ENCODE measurements around the gene CBX1.
"Not testable (repeated sequence)": the region's sequence is repeated elsewhere in the genome, so short reads cannot be mapped to it uniquely, and the experiment has no call there.

Gene CBX1

GRCh38 chr17:48036693-48037035, 64.6 kb downstream of the CBX1 start:
- no peaks in the 10 kb centered on the region for H3K36me3 ChIP-seq (ENCODE audit: low read depth)
- TF ChIP-seq CTCF (IDR thresholded peaks at IDR 0.05; ENCODE audit: poor library complexity, severe bottlenecking) = no peak
- no peaks in the 10 kb centered on the region for H3K27me3 ChIP-seq (ENCODE audit: insufficient read depth, poor library complexity, severe bottlenecking)
- no peak overlapping the region for H3K27ac ChIP-seq (ENCODE audit: poor library complexity, severe bottlenecking)
- H3K4me3 ChIP-seq (ENCODE audit: severe bottlenecking) = no peak overlapping the region
- H3K4me1 ChIP-seq (ENCODE audit: insufficient read depth, poor library complexity, severe bottlenecking) = no peaks in the 10 kb centered on the region
- no peaks in the 10 kb centered on the region for H3K9me3 ChIP-seq (ENCODE audit: severe bottlenecking)
- DNase-seq (ENCODE audit: low spot score) = peak; percentile 50
- ATAC-seq (ENCODE audit: low read depth) = no peak

GRCh38 chr17:48034734-48035133, 66.5 kb downstream of the CBX1 start:
- ATAC-seq (ENCODE audit: low read depth); DNase-seq (ENCODE audit: low spot score); H3K4me3 ChIP-seq (ENCODE audit: severe bottlenecking); H3K36me3 ChIP-seq (ENCODE audit: low read depth); H3K4me1 ChIP-seq (ENCODE audit: insufficient read depth, poor library complexity, severe bottlenecking); H3K27me3 ChIP-seq (ENCODE audit: insufficient read depth, poor library complexity, severe bottlenecking); H3K27ac ChIP-seq (ENCODE audit: poor library complexity, severe bottlenecking); H3K9me3 ChIP-seq (ENCODE audit: severe bottlenecking): not testable (repeated sequence)

GRCh38 chr17:48031966-48032365, 69.3 kb downstream of the CBX1 start:
- Histone ChIP-seq H3K36me3 (ENCODE audit: low read depth) (no peaks in the 10 kb centered on the region), H3K27me3 (ENCODE audit: insufficient read depth, poor library complexity, severe bottlenecking) (no peaks in the 10 kb centered on the region), H3K4me3 (ENCODE audit: severe bottlenecking) (no peak overlapping the region), H3K9me3 (ENCODE audit: severe bottlenecking) (no peaks in the 10 kb centered on the region), H3K27ac (ENCODE audit: poor library complexity, severe bottlenecking) (no peak overlapping the region), H3K4me1 (ENCODE audit: insufficient read depth, poor library complexity, severe bottlenecking) (peaks cover 2% of the 10 kb centered on the region)
- no peak for TF ChIP-seq CTCF (IDR thresholded peaks at IDR 0.05; ENCODE audit: poor library complexity, severe bottlenecking)
- DNase-seq (ENCODE audit: low spot score) = peak; percentile 54
- ATAC-seq (ENCODE audit: low read depth) = no peak

GRCh38 chr17:48030531-48030930, 70.7 kb downstream of the CBX1 start:
- DNase-seq (ENCODE audit: low spot score) (peak; percentile 15), ATAC-seq (ENCODE audit: low read depth) (no peak)
- H3K4me3 ChIP-seq (ENCODE audit: severe bottlenecking) = no peak overlapping the region
- no peak for TF ChIP-seq CTCF (IDR thresholded peaks at IDR 0.05; ENCODE audit: poor library complexity, severe bottlenecking)
- no peaks in the 10 kb centered on the region for H3K9me3 ChIP-seq (ENCODE audit: severe bottlenecking)
- peaks cover 14% of the 10 kb centered on the region for H3K4me1 ChIP-seq (ENCODE audit: insufficient read depth, poor library complexity, severe bottlenecking)
- no peak overlapping the region for H3K27ac ChIP-seq (ENCODE audit: poor library complexity, severe bottlenecking)
- H3K36me3 ChIP-seq (ENCODE audit: low read depth) = no peaks in the 10 kb centered on the region
- no peaks in the 10 kb centered on the region for H3K27me3 ChIP-seq (ENCODE audit: insufficient read depth, poor library complexity, severe bottlenecking)

- no peak for TF ChIP-seq CTCF (IDR thresholded peaks at IDR 0.05; ENCODE audit: poor library complexity, severe bottlenecking)
- no peak overlapping the region for H3K4me3 ChIP-seq (ENCODE audit: severe bottlenecking)
- no peak overlapping the region for H3K27ac ChIP-seq (ENCODE audit: poor library complexity, severe bottlenecking)
- H3K4me1 ChIP-seq (ENCODE audit: insufficient read depth, poor library complexity, severe bottlenecking) = peaks cover 18% of the 10 kb centered on the region
- no peaks in the 10 kb centered on the region for H3K9me3 ChIP-seq (ENCODE audit: severe bottlenecking)
- DNase-seq (ENCODE audit: low spot score) (peak; percentile 16), ATAC-seq (ENCODE audit: low read depth) (no peak)
- no peaks in the 10 kb centered on the region for H3K36me3 ChIP-seq (ENCODE audit: low read depth)
- no peaks in the 10 kb centered on the region for H3K27me3 ChIP-seq (ENCODE audit: insufficient read depth, poor library complexity, severe bottlenecking)
These were observed 72.5 kb downstream of the CBX1 start for GRCh38 chr17:48028736-48029135.
